ENCODE measurements around the gene TIGIT. TPM values are rescaled to one million over a fixed set of nuclear protein-coding genes. Genes with fewer than 3 reads are reported as not detected.

Gene TIGIT
- total RNA-seq, 2 donors from 2014 or later = not detected

DNA sequence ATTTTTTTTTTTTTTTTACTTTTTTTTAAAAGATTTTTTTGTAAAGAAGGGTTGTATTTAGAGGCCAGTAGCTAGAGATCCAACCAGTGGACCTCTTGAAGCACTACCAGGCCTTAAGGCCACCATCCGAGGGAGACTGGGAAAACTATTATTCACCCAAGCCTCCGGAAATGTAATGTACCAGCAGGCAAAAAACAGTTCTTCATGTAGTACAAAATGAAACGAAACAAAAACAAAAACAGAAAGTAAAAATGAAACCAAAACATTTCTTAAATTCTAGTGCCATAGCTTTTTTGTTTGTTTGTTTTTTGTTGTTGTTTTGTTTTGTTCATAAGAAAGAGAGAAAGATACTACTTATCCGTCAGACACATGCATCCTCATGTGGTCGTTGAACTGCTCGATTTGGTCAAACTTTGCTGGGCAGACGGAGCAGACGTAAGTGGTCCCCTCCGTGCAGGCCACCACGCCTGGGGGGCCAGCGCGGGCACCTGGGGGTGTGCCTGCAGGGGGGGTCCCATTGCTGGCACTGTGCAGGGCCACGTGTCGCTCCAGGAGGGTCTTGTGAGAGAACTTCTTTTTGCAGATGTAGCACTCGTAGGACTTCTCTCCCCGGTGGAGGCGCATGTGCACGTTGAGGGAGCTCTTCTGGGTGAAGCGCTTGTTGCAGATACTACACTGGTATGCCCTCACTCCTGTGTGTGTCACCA, 45.0 kb downstream of the TIGIT start:
- H3K4me3 ChIP-seq = no peak overlapping the region
- intact Hi-C loops (cut with DNase I) = no loop called here
- no peaks in the 10 kb centered on the region for H3K4me1 ChIP-seq
- no peak overlapping the region for H3K27ac ChIP-seq
- 94% methylated on average over 19 of the region's 19 CpGs for WGBS, 2 donors
- ATAC-seq (no peak), DNase-seq (no peak)
- H3K36me3 ChIP-seq (replicated peaks in 1 of 2; ENCODE audit: insufficient read depth in 1 of 2, low read depth in 2 of 2) = no peaks in the 10 kb centered on the region
- H3K9me3 ChIP-seq = no peaks in the 10 kb centered on the region
- no peaks in the 10 kb centered on the region for H3K27me3 ChIP-seq
- no peak for TF ChIP-seq POLR2A (IDR thresholded peaks at IDR 0.05)
- TF ChIP-seq, protein P1, sequence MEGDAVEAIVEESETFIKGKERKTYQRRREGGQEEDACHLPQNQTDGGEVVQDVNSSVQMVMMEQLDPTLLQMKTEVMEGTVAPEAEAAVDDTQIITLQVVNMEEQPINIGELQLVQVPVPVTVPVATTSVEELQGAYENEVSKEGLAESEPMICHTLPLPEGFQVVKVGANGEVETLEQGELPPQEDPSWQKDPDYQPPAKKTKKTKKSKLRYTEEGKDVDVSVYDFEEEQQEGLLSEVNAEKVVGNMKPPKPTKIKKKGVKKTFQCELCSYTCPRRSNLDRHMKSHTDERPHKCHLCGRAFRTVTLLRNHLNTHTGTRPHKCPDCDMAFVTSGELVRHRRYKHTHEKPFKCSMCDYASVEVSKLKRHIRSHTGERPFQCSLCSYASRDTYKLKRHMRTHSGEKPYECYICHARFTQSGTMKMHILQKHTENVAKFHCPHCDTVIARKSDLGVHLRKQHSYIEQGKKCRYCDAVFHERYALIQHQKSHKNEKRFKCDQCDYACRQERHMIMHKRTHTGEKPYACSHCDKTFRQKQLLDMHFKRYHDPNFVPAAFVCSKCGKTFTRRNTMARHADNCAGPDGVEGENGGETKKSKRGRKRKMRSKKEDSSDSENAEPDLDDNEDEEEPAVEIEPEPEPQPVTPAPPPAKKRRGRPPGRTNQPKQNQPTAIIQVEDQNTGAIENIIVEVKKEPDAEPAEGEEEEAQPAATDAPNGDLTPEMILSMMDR (IDR thresholded peaks at IDR 0.05) = no peak

DNA sequence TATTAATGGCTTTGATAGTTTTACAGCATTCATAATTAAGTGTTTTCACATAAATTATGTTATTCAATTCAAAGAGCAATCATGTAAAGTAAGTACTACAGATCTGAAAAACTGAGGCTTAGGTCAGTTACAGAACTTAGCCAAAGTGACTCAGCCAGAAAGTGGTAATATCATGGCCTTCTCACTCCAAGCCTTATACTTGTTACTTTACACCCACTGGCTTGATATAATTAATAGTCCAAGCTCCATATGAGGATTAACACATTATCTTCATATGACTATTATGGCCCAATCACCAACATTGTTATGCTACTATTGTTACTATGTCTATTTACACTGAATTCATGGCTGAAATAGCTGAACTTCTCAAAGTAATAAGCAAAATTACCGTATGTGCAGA, 50.7 kb downstream of the TIGIT start:
- H3K36me3 ChIP-seq (replicated peaks in 1 of 2; ENCODE audit: insufficient read depth in 1 of 2, low read depth in 2 of 2) = no peaks in the 10 kb centered on the region
- no peaks in the 10 kb centered on the region for H3K4me1 ChIP-seq
- 89 to 91% methylated on average over 1 of the region's 1 CpG for WGBS, 2 donors
- H3K27ac ChIP-seq = no peak overlapping the region
- ATAC-seq (no peak), DNase-seq (no peak)
- no peak for TF ChIP-seq POLR2A (IDR thresholded peaks at IDR 0.05)
- TF ChIP-seq, protein P1 (IDR thresholded peaks at IDR 0.05) = no peak
- no peaks in the 10 kb centered on the region for H3K27me3 ChIP-seq
- H3K9me3 ChIP-seq = no peaks in the 10 kb centered on the region
- no peak overlapping the region for H3K4me3 ChIP-seq
- intact Hi-C loops (cut with DNase I) = no loop called here

DNA sequence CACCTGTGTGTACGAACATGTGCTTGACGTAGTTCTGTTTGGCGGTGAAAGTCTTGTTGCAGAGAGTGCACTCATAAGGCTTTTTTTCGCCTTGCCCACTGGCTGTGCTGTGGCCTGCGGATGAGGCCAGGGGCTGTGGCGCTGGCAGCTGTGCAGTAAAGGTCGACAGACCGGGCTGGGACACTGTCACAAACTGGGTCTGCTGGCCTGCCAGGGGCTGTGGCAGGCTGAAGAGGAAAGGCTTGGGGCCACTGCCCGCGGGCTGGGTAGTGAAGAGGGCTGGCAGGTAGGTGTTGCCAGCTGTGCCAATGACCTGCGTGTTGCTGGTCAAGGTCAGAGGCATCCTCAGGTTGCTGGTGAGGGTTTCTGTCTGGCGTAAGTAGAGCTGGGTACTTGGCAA, 56.4 kb downstream of the TIGIT start:
- intact Hi-C loops (cut with DNase I) = no loop called here
- ATAC-seq (no peak), DNase-seq (no peak)
- no peak for TF ChIP-seq POLR2A (IDR thresholded peaks at IDR 0.05)
- TF ChIP-seq, protein P1 (IDR thresholded peaks at IDR 0.05) = no peak
- no peaks in the 10 kb centered on the region for H3K4me1 ChIP-seq
- H3K27ac ChIP-seq = no peak overlapping the region
- H3K9me3 ChIP-seq = no peaks in the 10 kb centered on the region
- H3K27me3 ChIP-seq = no peaks in the 10 kb centered on the region
- H3K4me3 ChIP-seq = no peak overlapping the region
- peaks cover 0 to 16% of the 10 kb centered on the region in 2 donors for H3K36me3 ChIP-seq (replicated peaks in 1 of 2; ENCODE audit: insufficient read depth in 1 of 2, low read depth in 2 of 2)
- 93 to 97% methylated on average over 11 to 12 of the region's 12 CpGs for WGBS, 2 donors

DNA sequence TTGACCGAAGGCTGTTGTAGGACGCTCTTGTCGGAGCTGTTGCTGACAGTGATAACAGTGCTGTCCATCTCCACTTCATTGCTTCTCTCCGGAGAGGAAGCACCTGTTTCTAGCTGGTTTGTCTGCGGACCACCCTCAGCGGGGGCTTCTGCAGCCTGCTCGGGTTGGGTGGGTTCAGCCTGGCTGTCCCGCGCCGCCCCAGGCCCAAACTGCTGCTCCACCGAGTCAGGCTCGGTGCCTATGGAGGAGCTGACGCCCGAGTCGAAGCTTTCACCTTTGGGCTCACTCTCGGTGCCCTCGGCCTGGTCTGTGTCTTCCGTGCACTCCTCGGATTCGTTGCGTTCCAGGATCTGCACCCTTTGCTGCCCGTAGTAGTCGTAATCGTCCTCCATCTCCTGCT, 56.9 kb downstream of the TIGIT start:
- no peak for ATAC-seq
- no peak for DNase-seq
- 95 to 96% methylated on average over 22 to 24 of the region's 24 CpGs for WGBS, 2 donors
- Histone ChIP-seq H3K9me3 (no peaks in the 10 kb centered on the region), H3K4me1 (no peaks in the 10 kb centered on the region), H3K27me3 (no peaks in the 10 kb centered on the region), H3K27ac (no peak overlapping the region), H3K36me3 (replicated peaks in 1 of 2; ENCODE audit: insufficient read depth in 1 of 2, low read depth in 2 of 2) (peaks cover 0 to 16% of the 10 kb centered on the region in 2 donors), H3K4me3 (no peak overlapping the region)
- no peak for TF ChIP-seq POLR2A (IDR thresholded peaks at IDR 0.05)
- TF ChIP-seq, protein P1 (IDR thresholded peaks at IDR 0.05) = no peak
- intact Hi-C loops (cut with DNase I) = no loop called here

All from body of pancreas (tissue), 4 donors.